K562 (cell line): ENCODE measurements around the gene CAB39. TPM values are rescaled to one million over a fixed set of nuclear protein-coding genes. Genes with fewer than 3 reads are reported as not detected.
A peak's percentile ranks its signal among the peaks of the same experiment; 100 is the strongest.

Source experiments
- AFF1 ChIP-seq, 2 experiments: fragments of 450-650 bp; IDR thresholded peaks; 2 replicates each; pipeline ENCODE4 v1.6.1; 2018; ENCODE audit warnings: mild to moderate bottlenecking in 2 of 2, low read depth in 1 of 2; ENCODE audit not compliant: partially characterized antibody in 2 of 2
- ATF6 ChIP-seq: sonication (generic); formaldehyde crosslinking; IDR thresholded peaks from 2 replicates; pipeline ENCODE4 v1.4.0; 2020; ENCODE audit warnings: mild to moderate bottlenecking, missing genetic modification reagents
- BACH1 ChIP-seq: fragments of 200-800 bp; sonication (Bioruptor generic); IDR thresholded peaks from 2 replicates; pipeline ENCODE4 v1.6.1; 2016; ENCODE audit warnings: missing genetic modification characterization, missing compliant biosample characterization
- CEBPG ChIP-seq, 3 experiments: fragments of 200-800 bp in 1 of 3; sonication (Bioruptor generic) in 1 of 3; sonication (generic) in 1 of 3; formaldehyde crosslinking in 1 of 3; IDR thresholded peaks in 2 of 3; conservative IDR thresholded peaks in 1 of 3; 2 replicates each; pipeline versions ENCODE4 v1.6.1 to v1.8.0; 2016 to 2022; ENCODE audit warnings: missing compliant biosample characterization in 2 of 3, missing genetic modification characterization in 2 of 3, mild to moderate bottlenecking in 1 of 3, missing genetic modification reagents in 1 of 3
- HEY1 ChIP-seq: fragments of 250-450 bp; sonication (Bioruptor Pico); IDR thresholded peaks from 2 replicates; pipeline ENCODE4 v1.5.0; 2020; ENCODE audit warnings: mild to moderate bottlenecking, moderate library complexity, borderline replicate concordance
- KLF1 ChIP-seq: fragments of 450-650 bp; IDR thresholded peaks from 2 replicates; pipeline ENCODE4 v1.6.1; 2016; ENCODE audit warnings: missing genetic modification characterization, missing compliant biosample characterization
- PATZ1 ChIP-seq: fragments of 250-450 bp; sonication (Bioruptor Pico); IDR thresholded peaks from 2 replicates; pipeline ENCODE4 v1.5.0; 2020; ENCODE audit warnings: mild to moderate bottlenecking, borderline replicate concordance
- PPARD ChIP-seq: fragments of 250-450 bp; sonication (Bioruptor Pico); IDR thresholded peaks from 2 replicates; pipeline ENCODE4 v1.8.0; 2022; ENCODE audit warnings: inconsistent platforms, mild to moderate bottlenecking, moderate library complexity
- RBM25 ChIP-seq: fragments of 200-400 bp; formaldehyde crosslinking; IDR thresholded peaks from 2 replicates; pipeline ENCODE4 v1.6.1; 2018; ENCODE audit warnings: low read length, low read depth, moderate library complexity; ENCODE audit not compliant: severe bottlenecking
- SLC30A9 ChIP-seq: fragments of 250-450 bp; sonication (Bioruptor Pico); IDR thresholded peaks from 2 replicates; pipeline ENCODE4 v1.8.0; 2022; ENCODE audit warnings: mild to moderate bottlenecking, moderate library complexity
- ZBTB43 ChIP-seq: sonication (generic); formaldehyde crosslinking; IDR thresholded peaks from 2 replicates; pipeline ENCODE4 v1.8.0; 2023; ENCODE audit warnings: mild to moderate bottlenecking, missing genetic modification reagents
- ZNF197 ChIP-seq: fragments of 200-800 bp; sonication (Bioruptor generic); IDR thresholded peaks from 2 replicates; pipeline ENCODE4 v1.6.1; 2016; ENCODE audit warnings: low read depth, missing genetic modification characterization, missing compliant biosample characterization
- ZNF512 ChIP-seq: IDR thresholded peaks from 2 replicates; pipeline ENCODE4 v1.6.1; 2016; ENCODE audit warnings: missing genetic modification characterization, missing compliant biosample characterization
- ZNF551 ChIP-seq: fragments of 250-450 bp; sonication (Bioruptor Pico); IDR thresholded peaks from 2 replicates; pipeline ENCODE4 v1.5.0; 2021; ENCODE audit warnings: mild to moderate bottlenecking, moderate library complexity
- polyA plus RNA-seq, 8 experiments: library from polyadenylated mRNA; depleted of rRNA in 4 of 8; stranded (reverse) in 5 of 8; unstranded in 3 of 8; fragments of >200 nt; fragmentation: Nextera tagmentation in 2 of 8; fragmentation: Illumina TruSeq in 1 of 8; extraction: Ambion mirVana in 2 of 8; extraction: Trizol in 1 of 8; gene quantifications; 2 replicates each; pipeline versions ENCODE4 v1.2.1 to v1.2.3, GENCODE V29; 2011 to 2014; ENCODE audit warnings: inconsistent platforms in 1 of 8, missing spikeins in 1 of 8
- total RNA-seq, 7 experiments: library from RNA; depleted of rRNA in 6 of 7; stranded (reverse); fragments of >200 nt in 6 of 7; fragmentation: Illumina TruSeq in 2 of 7; extraction: Trizol in 2 of 7; gene quantifications; 2 replicates each; pipeline versions ENCODE4 v1.2.1 to v1.2.3, GENCODE V29; 2011 to 2021; ENCODE audit warnings: low replicate concordance in 1 of 7

Gene CAB39
- total and polyA plus RNA-seq, 9 of the 15 experiments (the other 6 are each of a cell fraction or from before 2014, with no cell fraction given): 27.2 to 94.4 (median 70.1) TPM

- TF ChIP-seq AFF1 (IDR thresholded peaks at IDR 0.05; ENCODE audit: low read depth in 1 of 2, partially characterized antibody in 2 of 2): no peak
- no peak for TF ChIP-seq PATZ1
- peak; percentile 18 for TF ChIP-seq RBM25
- TF ChIP-seq PPARD: no peak
- no peak for TF ChIP-seq ATF6 (CRISPR knock-in tag)
- TF ChIP-seq BACH1: no peak
- TF ChIP-seq KLF1: 0 out of 2 replicates have a peak, but pooled peaks have one; percentile 30
- no peak for TF ChIP-seq ZNF551 (CRISPR knock-in tag)
- no peak for TF ChIP-seq ZNF197
- TF ChIP-seq CEBPG (CRISPR knock-in tag; IDR thresholded peaks at IDR 0.05): no peak
- no peak for TF ChIP-seq CEBPG (tag; conservative IDR thresholded peaks at IDR 0.05 in 1 of 2, IDR thresholded peaks at IDR 0.05 in 1 of 2)
- no peak for TF ChIP-seq SLC30A9 (CRISPR knock-in tag)
- TF ChIP-seq HEY1 (CRISPR knock-in tag): no peak
- TF ChIP-seq ZBTB43 (CRISPR knock-in tag): no peak
- TF ChIP-seq ZNF512 (tag): no peak
Observed at GRCh38 chr2:230712443-230713330, at the start of gene CAB39 (continued).
